Astrocyte of the spinal cord (primary cell): ENCODE results near the gene ID2.

Source experiments
- DNase-seq: peaks from one replicate; pipeline ENCODE4 v3.0.0; 2011; ENCODE audit warnings: low read depth, low spot score
- H3K4me3 ChIP-seq: 2 replicates; pipeline ENCODE4 v1.5.1; 2011; ENCODE audit warnings: low read depth, mild to moderate bottlenecking, low read length, moderate library complexity
- in situ Hi-C: cut with HindIII; loops from 2 replicates; pipeline ENCODE4 v1.10.0; 2017; ENCODE audit warnings: low sequenced_read_pairs
- TF ChIP-seq, protein P1 (sequence below): IDR thresholded peaks from 2 replicates; pipeline ENCODE4 v1.5.1; 2012; ENCODE audit warnings: low read depth, mild to moderate bottlenecking, low read length, inconsistent platforms

The ID2 gene

DNA sequence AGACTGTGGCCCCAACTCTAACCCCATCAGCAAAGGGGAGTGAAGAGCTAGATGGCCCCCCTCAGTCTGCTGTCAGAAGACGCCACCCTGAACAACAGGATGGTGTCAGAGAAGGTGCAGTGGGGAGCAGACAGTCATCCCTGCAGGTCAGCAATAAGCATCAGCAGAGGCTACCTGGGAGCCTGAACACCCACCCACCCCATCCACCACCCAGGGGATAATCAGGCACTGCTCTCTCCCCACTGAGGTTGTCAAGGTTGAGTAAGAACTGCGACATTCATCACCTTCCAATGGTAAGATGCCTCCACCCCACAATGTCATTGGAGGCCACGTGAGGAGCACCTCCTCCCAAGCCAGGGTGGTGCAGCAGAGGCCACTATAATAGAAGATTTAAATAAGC, 8.5 kb upstream of the ID2 start:
- no peak overlapping the region for H3K4me3 ChIP-seq
- TF ChIP-seq, protein P1, sequence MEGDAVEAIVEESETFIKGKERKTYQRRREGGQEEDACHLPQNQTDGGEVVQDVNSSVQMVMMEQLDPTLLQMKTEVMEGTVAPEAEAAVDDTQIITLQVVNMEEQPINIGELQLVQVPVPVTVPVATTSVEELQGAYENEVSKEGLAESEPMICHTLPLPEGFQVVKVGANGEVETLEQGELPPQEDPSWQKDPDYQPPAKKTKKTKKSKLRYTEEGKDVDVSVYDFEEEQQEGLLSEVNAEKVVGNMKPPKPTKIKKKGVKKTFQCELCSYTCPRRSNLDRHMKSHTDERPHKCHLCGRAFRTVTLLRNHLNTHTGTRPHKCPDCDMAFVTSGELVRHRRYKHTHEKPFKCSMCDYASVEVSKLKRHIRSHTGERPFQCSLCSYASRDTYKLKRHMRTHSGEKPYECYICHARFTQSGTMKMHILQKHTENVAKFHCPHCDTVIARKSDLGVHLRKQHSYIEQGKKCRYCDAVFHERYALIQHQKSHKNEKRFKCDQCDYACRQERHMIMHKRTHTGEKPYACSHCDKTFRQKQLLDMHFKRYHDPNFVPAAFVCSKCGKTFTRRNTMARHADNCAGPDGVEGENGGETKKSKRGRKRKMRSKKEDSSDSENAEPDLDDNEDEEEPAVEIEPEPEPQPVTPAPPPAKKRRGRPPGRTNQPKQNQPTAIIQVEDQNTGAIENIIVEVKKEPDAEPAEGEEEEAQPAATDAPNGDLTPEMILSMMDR, result no peak
- in situ Hi-C loops, result no loop called here
- no peak for DNase-seq

DNA sequence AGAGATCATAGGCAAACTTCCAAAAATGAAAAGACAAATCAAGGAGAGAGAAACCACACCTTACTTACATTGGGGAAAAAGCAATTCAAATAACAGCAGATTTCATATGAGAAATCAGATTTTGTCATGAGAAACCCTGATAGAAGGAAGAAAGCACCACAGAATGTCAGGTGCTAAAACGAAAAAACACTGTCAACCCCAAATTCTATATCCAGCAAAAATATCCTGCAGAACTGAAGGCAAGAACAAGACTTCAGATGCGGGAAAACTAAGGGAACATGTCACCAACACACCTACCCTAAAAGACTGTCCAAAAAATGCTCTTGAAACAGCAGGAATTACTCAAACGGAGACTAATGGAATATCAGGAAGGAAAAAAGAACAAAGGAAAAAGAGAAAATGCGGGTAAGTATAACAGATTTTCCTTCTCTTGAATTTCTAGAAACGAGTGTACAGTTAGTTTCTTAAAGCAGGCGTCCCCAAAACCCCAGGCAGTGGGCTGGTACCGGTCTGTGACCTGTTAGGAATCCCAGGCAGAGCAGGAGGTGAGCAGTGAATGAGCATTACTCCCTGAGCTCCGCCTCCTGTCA, 7.3 kb upstream of the ID2 start:
- TF ChIP-seq, protein P1, result no peak
- in situ Hi-C loops, result no loop called here
- H3K4me3 ChIP-seq, result no peak overlapping the region
- no peak for DNase-seq

DNA sequence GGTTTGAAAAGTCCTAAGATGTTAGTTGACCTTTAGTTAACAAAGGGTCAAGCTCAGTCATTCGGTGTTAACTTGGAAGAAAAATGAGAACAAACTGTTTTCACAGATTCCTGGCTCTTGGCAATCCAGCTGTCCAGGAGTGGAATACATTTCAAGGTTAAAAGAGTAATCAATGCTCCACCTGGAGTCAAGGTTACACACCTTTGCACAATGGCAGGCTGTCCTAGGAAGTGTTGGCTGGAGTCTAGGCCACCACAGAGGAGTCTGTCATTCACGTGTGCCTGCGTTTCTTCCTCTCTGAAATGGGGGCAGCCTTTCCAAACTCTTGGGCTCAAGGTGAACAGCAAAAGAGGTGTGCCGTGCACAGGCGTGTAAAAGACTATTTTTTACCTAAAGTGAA, 6.3 kb upstream of the ID2 start:
- no peak for DNase-seq
- in situ Hi-C loops, result no loop called here
- no peak overlapping the region for H3K4me3 ChIP-seq
- TF ChIP-seq, protein P1, result no peak

DNA sequence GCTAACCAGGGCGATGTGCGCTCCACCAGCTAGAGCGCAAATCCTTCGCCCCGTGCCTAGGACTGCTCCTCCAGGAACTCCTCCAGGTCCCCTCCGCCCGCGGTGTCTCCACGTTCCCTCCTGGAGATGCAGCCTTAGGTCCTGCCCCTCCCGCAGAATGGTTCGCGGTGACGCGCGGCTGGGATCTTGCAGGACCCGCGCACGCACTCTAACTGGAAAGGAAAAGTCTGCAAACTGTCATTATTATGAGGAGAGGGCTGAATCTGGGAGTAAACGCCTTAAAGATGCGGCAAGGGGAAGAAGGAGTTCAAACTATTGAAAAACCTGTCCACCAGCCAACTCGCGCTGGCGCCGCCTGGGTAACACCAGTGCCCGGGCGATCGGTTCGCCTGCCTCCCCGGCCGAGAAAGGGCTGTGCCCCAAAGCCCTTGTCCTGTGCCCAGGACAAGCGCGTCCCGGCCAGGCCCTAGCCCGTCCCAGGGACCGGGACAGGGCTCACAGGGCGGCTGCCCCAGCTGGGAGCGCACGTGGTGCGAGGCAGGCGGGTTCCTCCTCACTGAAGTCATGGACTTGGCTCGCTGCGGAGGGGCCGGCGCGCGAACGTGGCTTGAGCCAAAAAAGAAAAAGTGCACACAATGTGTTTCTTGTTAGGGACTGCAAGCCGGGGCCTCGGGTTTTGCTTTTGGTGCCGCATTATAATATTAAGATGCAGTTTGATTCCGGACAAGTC, 5.5 kb upstream of the ID2 start:
- TF ChIP-seq, protein P1, result no peak
- peak overlapping the region; percentile 38 for H3K4me3 ChIP-seq
- in situ Hi-C loops, result no loop called here
- DNase-seq, result peak; percentile 83

DNA sequence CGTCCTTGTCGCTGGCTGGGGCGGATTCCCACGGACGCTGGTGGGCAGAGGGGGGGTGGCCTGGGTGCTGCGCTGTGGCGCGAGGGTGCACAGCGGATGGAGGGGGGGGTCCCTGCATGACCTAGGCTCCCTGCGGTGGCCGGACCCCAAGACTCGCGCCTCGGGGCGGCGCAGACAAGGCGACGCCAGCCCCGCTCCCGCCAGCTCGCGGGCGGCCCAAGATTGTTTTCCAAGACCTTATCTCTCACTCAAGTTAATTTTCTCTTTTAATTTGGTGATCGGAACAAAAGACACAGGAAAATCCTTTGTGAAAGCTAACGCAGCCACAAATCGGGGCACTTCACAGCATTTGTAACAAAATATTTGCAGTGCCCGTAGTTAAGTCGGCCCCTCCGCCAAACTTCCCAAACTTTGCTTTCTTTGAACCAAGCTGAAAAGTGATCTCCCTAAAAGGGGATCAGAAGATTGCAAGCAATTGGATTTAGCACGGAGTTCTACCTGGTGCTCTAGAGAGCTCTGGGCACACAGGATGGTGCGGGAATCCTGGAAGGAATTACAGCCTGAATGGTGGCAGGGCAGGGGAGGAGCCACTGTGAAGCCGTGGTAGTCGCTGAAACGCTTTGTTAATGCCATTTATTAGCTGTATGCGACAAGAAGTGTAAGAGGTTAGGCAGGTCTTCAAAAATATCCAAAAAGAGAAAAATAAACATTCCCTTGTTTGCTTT, 4.8 kb upstream of the ID2 start:
- peak overlapping the region; percentile 38 for H3K4me3 ChIP-seq
- TF ChIP-seq, protein P1, result no peak
- DNase-seq, result no peak
- in situ Hi-C loops, result no loop called here

DNA sequence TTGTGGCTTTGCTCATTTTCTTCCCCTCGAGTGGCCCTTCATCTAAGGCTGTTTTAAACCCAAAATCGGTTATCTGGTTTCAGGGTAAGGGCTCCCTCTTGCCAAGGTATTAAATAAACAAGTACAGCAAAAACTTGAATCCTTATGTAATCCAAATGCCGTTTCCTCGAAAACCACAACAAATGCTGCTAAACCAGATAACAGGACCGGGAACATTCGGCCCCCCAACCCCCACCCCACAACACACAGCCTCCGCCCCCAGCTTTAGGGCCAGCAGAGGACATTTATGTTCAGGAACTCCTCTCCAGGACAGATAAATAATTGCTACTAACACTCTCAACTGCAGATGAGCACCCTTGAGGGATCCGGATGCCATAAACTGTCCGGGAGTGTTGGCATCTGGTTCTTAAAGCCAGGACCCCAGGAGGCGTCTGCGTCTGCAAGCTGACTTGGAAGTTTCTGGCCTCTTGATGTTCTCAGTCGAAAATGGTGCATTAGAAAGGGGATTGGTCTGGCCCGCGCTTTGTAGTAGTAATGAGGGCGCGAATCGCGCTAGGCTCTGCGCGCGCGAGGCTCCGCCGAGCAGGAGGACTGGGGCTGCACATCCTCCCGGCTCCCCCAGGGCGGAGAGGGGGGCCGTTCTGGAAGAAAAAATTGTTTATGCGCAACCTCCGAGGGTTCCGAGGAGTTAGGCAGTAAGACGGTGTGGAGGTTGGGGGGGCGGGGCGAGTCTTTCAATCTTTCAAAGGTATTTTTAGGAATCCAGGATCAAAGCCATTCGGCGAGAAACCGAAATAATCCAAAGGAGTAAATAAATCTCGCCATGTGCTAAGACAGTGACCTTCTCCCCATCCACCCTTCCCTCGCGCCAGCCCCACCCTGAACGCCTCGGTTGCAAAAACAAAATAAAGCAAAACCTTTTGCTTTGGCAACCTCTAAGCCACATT, 3.9 kb upstream of the ID2 start:
- TF ChIP-seq, protein P1, result no peak
- peak; percentile 72 for DNase-seq
- in situ Hi-C loops, result no loop called here
- peak overlapping the region; percentile 38 for H3K4me3 ChIP-seq
